Fibroblast of upper back skin (primary cell): ENCODE data around the gene RCOR3.
A peak's percentile ranks its signal among the peaks of the same experiment; 100 is the strongest.

Source experiments
- DNase-seq: peaks from one replicate; pipeline ENCODE4 v3.0.0-alpha.2; 2013

The RCOR3 gene

DNA sequence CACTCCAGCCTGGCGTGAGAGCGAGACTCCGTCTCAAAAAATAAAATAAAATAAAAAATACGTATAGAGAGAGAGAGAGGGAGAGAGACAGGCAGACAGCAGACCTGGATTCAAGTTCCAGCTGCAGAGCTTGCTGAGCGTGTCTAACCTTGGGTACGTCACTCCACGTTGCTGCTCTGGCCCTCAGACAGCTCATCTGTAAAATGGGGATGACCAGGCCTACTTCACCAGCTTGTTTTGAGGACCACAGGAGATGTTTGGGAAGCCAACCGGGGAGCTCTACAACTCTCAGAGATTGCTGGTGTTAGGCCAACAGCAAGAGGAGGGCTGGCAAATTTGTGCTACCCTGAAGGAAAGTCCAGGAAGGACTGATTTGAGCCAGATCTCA is 67.0 kb downstream of the RCOR3 start:
- no peak for DNase-seq

DNA sequence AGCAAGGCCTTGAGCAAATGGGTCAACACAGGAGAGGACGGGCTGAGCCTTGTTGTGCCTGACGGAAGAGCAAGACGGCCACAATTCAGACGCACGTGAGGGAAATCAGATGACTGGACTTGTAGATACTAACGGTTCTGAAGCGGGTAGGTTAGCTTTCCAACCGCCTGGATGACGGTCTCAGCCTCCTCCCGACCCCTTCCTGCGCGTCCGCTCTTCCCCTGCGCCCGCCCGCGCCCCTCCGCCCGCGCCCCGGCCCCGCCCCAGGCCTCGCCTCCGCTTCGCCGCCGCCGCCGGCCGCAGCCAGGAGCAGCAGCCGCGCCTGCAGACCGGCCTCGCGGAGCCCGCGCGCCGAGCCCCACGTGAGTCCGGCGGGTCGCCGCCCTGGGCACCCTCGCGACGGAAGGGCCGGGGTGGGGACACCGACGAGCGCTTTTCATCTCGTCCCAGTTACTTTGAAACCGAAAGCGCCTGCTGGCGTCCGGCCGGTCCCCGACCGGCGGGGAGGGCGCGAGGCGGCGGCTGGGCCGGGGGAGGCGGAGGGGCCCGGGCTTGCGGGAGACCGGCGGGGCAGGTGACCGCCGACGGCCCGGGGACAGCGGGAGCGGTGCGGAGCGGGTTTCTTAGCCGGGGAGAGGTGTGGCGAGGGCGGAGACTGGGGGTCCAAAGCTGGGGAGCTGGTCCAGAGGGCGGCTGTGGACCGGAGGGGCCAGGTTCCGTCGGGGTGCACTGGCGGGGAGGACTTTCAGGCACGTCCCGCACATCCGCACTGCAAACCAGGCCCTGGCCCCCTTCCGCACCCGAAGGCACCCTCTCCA is 67.6 kb downstream of the RCOR3 start, which contains the start of gene TRAF5:
Gene TRAF5 (plus strand): TSS at position 306 of the 818 bp plus-strand sequence. CDS start 26,407 bp downstream, outside the sequence.
- peak; percentile 45 for DNase-seq

DNA sequence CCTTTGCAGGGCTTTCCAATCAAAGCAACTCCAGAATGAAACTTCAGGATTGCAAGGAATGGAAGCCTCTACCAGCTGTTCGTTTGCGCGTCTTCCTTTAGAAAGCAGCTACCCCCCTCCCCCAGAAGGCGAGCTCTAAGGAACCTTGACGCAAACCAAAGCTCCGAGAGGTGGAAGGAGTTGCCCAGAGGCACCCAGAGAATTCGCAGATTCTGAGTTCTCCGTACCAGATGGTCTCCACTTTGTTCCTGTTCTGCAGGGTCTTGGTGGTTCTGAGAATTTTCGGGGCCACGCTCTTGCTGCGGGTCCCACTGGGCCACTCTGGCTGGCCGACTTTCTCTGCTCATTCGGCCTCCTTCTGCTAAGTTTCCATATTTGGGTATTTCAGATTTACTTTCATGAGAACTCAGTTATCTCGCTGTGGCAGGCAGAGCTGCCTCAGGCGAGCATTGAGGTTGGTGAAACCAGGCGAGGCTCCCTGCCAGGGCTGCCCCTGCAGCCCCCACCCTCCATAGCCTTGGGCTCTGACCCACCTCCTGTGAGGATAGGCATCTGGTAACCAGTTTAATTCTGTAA is 68.3 kb downstream of the RCOR3 start:
- DNase-seq: peak; percentile 61

DNA sequence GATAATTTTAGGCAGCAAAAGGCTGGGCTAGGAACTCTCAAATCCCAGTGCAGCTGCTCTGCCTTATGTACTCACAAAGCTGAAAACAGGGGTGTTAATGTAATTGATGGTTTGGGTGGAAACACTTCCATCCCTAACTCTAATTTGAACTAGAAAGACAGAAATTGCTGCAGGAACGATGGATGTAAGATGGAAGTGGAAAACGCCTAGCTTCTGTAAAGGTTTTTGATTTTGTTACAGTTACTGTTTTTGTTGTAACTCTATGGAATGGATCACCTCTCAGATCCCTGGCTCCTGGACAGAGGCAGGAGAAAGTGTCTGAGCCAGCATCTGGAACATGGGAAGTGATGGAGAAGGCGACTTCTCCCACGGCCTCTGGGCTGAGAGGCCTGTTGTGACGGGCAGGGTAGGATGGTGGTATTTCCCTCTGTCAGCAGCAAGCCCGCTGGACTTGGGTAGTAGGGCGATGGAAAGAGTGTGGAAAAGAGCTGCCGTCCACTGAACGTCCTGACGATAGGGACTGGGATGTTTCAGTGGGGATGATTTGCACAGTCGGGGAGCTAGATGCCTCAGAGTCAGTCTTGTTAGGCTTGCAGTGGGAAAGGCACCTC is 69.0 kb downstream of the RCOR3 start:
- DNase-seq: no peak

DNA sequence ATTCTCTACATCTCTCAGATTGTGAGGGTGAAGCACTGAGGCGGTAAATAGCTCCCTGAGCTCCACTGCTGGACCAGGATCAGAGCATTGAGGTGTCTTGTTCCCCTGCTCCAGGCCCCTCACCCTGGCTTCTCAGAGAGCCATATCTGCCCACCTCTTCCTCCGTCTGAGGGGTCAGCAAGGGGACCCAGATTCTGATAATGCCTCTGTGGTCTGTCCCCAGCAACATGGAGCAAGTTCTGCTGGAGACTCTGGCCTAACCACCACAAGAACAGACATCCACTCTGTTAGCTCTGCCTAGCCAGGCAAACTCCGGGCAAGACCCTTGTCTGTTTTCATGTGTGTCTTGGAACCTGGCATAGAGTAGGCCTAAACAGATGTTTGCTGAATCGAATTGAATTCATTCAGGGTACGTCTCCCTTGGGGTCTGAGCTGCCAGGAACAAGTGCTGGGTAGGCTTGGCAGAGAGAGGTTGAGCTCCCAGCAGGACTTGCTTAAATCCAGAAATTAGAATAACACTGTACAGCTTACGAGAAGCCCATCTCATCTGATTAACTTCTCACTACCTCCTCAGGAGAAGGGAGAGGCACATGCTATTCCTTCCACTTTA is 69.8 kb downstream of the RCOR3 start:
- DNase-seq: no peak

DNA sequence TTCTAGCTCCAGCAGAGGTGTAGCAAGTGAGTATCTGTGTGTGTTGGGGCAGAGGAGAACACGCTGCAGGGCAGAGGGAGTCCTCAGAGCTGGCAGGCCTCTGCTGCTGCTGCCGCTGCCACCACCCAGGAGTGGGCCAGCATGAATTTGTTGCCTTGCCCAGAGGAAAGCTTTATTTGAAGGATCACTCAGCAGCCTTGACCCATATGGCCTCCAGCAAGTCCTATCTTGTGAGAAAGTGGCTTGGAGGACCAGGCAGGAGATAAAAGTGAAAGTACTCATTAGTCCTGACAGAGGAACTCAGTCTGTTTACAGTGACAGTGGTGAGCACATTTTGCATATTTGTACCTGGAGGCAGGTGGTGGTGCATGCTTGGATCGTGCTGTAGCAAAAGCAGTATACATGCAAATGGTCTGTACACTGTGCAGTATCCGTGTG is 70.6 kb downstream of the RCOR3 start:
- no peak for DNase-seq

DNA sequence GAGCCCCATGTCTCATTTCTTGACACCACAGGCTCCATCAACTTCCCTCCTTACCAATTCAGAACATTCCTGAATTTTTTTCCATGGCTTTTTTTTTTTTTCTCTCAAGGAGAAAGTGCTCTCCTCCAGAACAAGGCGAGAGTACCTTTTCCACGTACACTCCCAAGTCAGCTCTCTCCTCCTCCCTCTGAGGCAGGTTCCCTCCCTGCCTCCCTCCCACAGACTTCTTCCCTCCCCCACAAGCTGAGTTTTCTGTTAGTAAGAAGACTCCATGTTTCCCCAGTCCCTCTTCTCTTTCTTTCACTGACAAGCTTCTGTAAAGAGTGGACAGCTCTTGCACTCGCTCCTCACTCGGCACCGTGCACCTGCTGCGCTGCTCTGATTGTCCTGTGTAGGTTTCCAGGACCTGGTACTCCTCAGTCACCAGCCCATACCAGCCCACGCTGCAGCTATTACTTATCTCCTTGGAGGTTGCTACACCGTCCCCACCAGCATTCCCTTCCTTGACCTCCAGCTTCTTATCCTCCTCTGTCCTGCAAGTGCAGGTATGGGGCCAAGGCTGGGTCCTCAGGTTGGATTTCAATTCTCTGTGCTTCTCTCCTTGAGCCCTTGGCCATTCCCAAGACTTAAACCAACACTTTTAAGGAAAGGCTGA is 71.2 kb downstream of the RCOR3 start:
- DNase-seq: no peak

DNA sequence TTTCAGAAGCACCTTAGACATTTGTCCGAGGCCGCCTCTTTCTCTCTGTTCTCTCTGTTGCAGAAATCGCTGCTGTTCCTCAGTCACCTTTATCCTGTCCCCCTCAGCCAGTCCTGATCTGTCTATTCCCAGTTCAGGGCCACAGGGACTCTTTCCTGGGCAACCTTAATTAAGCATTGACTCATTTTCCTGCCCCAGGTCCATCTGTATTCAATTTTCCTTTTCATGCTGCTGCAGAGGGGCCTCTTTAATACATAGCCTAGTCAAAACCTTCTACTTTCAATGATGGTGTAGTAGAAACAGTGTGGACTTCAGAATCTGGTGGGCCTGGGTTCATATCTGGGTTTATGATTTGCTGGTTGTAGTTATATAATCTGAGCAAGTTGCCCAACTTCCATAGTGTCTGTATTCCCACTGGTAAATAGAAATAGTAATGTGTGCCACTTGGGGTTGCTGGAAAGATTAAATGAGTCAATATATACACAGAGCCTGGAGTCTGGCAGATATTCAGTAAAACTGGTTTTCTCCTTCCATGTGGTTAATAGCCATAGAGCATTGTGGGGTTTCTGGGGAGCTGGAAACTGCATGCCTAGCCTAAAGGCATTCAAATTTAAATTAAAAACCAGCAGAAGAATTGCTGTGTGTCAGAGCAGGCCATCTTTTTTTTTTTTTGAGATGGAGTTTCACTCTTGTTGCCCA is 72.0 kb downstream of the RCOR3 start:
- DNase-seq: peak; percentile 75

DNA sequence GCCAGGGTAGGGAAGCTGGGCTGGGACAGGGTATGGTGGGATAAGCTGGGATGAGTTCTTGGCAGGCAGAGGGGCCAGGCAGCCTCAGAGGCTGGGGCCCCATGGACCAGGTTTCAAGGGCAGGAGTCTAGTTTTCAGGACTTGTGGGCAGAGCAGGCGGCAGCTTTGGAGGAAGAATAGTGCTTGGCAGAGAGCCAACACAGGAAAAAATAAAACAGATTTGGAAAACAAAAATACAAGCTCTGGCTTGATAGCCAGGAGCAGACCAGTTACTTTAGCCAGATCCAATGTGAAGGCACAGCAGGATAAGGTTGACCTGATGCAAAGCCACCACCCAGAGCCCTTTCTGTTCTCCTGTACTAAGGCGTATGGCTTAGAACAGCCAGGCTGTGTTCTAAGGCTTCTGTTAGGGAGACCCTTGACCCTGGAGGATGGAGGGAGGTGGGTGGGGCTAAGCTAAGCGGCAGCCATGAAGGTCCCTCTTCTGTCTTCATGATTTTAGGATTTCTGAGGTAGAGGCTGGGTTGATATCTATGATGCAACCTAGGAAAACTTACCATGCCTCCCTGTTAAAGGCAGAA is 73.0 kb downstream of the RCOR3 start:
- no peak for DNase-seq

DNA sequence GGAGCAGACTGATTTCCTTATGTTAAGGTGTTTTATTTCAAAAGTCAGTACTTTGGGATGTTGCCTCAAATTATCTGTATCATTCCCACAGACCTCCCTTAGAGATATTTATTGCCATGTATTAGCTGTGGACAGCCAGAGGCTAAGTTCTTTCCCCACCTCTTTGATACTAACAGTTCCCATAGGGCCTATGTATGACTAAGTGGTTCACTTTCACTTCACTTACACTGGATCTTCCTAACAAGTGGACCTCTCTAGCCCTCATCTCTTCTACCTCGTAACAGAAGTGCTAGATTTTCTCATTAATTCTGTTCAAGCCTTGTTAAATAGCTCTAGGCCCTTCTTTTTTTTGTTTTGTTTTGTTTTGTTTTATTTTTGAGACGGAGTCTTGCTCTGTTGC is 73.7 kb downstream of the RCOR3 start:
- DNase-seq: peak; percentile 46

DNA sequence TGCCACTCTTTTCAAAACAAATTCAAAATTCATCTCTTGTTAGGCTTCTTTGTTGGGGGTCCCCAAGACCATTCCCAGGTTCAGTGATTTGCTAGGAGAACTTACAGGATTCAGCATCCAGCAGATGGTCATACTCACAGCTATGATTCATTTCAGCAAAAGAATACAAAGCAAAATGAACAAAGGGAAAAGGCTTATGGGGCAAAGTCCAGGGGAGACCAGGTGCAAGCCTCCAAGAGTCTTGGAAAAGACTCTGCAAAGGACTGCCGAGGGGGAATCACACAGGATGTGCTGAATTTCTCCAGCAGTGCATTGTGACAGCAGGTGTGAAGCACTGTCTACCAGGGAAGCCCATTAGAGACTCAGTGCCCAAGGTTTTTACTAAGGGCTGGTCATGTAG is 74.7 kb downstream of the RCOR3 start:
- no peak for DNase-seq

DNA sequence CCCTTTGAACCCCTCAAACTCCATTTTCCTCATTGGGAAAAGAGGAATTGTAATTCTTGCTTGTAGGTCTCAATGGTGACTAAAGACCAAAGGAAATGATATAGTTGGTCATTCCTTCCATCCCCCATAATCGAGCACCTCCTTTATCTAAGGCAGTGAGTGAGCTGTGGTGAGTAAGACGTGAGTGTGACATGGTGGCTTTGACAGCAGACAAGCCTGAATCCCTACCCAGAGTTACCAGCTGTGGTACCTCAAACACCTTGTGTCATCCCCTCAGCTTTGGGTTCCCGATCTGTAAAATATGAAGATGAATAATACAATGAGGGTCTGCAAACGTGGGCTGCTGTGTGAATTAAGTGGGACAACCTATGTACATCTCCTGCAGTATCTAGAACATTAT is 75.8 kb downstream of the RCOR3 start:
- DNase-seq: no peak

DNA sequence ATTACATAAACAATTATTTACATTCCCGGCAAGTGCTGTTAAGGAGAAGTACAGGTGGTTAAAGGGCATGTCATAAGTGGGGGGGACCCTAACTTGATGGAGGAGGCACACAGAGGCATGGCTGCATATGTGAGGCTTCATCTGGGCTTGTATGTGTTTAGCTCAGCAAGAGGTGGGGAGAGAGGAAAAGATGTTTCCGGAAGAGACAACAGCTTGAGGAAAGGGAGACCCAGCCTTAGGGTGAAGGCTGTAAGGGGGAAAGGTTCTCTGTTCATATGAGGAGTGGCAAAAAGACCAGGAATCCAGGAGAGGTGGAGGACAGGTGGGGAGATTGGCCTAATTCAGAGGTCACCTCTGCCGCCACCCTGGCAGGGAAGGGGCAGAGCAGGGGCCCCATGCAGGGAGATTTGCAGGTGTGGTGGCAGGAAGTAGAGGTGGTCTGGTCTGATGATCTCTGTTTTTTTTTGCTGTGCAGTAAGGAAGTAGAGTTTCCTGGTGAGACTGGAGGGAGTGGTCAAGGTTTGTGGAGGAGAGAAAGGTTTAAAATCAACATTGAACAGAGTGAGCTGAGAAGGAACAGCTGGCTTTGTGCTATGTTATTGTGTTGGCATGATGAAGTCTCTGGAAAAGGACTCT is 76.5 kb downstream of the RCOR3 start:
- DNase-seq: no peak

DNA sequence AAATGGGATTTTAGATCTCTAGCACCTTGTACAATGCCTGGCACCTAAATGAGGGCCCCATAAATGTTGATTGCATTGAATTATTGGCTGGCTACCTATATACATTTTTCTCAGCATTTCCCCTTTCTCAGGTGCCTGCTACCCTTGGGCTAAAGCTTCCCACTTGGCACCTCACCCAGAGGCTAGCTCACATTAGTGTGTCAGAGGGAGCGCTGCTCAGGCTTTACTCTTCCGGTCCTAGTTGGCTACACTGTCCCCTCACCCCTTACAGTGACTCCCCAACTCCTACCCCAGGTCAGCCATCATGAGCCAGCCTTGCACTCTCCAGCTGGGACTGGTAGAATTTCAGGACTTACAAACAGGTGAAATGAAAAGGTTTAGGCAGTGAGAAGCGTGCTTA is 77.0 kb downstream of the RCOR3 start:
- no peak for DNase-seq

DNA sequence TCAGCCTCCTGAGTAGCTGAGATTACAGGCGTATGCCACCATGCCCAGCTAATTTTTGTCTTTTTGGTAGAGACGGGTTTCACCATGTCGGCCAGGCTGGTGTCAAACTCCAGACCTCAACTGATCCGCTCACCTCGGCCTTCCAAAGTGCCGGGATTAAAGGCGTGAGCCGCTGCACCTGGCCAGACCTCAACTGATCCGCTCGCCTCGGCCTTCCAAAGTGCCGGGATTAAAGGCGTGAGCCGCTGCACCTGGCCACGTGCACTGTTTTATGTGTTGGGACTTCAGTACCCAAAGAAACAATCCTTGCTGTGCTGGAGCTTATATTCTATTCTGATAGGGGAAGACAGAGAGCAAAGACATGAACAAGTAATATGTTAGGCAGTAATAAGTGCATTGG is 77.6 kb downstream of the RCOR3 start:
- DNase-seq: no peak

DNA sequence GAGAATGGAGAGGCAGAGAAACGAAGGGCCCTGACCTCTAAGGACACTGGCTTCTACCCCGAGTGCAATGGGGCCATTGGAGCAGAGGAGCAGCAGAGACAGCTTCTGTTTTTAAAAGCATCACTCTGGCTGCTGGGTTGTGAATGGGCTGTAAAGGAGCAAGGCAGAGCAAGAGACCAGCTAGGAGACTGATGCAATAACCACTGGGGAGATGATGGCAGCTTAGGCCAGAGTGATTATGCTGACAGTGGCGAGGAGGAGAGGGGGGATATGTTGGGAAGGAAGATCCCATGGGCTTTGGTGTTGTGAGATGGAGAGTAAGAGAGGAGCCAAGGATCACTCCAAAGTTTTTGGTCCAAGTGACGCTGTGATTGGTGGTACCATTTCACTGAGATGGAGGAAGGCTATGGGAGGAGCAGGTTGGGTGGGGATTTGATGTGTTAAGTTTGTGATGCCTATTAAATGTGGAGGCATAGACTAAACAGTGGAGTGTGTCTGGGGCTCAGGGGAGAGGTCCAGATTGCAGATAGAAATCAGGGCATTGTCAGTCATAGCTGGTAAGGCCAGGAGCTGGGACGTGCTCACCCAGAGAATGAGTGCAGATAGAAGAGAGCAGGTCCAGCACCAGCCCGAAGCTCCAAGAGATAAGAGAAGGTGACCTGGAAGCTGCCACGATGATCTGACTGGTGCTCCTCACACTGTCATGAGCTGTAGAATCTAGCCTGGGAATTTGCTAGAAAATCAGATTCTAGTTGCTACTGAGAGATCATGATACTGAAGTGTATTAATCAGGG is 78.5 kb downstream of the RCOR3 start:
- no peak for DNase-seq

DNA sequence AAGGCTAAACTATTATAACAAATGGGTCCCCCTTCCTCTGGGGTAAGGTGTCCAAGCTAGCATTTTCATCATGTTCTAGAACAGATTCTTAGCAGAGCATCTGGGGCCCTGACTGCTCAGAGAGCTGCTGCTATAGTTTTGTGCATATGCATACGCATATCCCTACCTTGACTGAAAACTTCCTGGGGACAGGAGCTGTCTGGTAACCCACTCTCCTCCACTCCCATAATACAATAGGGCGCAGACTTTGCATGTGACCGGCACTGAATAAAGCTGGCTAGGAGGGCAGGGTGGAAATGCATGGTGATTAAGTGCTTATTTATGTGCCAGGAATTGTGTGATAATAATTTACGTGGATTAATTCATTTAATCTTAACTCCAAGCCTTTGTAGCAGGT is 79.1 kb downstream of the RCOR3 start:
- DNase-seq: no peak

DNA sequence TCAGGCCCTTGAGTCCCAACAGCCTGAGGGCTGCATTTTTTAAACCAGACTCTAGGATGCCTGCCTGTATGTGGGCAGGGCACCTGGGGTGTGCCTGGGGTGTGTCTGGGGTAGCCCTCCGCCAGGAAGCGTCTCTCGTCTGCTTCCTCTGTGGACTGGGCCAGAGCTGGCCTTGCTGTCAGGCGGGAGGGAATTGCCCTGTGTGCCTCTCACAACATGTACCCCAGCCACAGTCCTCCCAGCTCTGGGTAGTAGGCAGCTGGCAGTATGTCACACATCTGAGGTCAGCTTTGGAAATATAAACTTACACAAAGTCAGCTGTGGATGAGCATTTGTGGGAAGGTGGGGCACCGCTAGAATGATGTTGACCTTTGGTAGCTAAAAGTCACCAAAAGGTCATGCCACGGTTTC is 80.5 kb downstream of the RCOR3 start:
- no peak for DNase-seq

DNA sequence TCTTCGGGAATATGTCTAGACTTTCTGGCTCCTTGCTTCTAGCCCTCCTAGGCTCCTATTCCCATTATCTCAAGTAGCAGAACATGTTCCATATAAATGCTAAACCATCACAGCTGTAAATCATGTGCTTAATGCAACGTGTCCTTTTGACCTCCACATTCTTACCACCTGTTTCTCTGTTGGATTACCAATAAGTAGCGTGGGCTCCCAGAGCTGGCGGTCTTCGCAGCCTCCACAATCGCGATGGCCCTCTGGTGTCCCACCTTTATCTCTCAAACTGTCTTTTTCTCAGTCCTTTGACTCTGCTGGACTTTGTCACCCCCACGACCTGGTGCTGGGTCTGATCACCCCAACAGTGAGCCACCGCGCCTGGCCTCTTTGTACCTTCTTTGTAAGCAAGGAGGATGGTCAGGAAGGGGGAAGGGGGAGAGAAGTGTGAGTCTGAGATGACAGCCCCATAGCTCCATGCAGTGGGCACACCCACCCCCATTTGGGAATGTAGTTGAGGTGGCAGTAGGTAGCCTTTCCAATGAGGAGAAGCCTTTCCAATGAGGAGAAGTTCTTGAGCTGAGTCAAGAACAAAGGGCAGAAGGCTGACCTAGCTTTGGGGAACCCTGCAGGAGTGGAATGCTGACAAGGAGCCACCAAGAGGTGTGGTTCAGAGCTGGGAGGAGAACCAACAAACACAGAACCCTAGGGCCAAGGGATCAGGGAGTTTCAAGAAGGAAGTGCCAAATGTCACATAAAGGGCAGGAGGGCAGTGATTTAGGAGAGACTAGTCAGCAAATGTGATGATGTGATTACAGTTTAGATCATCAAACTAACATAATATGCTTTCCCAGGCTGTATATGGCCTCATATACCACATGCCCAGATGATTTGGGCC is 81.7 kb downstream of the RCOR3 start:
- no peak for DNase-seq

DNA sequence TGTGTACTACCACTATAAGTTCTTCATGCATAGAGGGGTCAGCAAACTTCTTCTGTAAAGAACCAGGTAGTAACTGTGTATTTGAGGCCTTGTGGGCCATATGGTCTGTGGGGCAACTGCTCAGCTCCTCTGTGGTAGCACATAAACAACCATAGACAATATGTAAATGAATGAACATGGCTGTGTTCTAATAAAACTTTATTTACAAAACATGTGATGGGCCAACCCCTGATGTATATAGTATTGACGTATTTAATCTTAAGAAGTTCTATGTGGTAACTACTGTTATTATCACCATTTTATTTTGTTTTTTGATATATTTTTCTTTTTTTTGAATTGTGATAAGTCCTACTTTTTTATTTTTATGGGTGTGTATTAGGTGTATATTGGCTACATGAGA is 82.8 kb downstream of the RCOR3 start:
- DNase-seq: no peak
